ENCODE data around the gene ROBO2.

Gene ROBO2

DNA sequence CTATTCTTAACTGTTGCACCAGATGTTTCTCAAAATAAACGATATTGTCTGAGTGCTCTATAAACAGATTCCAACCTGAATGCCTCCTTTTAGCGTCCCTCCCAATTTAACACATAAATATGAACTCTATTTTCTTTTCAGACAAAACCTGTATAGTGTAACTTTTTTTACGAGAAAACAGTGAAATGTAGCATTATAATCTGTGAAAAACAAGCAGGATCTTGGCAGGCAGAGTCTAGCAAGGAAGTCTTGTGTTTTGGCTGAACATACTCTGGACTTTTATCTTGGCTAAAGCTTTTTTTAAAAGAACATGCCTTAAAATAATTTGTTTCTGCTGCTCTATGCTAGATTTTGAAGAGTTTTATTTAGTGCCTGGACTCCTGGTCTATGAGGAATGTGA is 150.5 kb downstream of the ROBO2 start:
- no peak for DNase-seq (ENCODE audit: low read depth in 3 of 3)

DNA sequence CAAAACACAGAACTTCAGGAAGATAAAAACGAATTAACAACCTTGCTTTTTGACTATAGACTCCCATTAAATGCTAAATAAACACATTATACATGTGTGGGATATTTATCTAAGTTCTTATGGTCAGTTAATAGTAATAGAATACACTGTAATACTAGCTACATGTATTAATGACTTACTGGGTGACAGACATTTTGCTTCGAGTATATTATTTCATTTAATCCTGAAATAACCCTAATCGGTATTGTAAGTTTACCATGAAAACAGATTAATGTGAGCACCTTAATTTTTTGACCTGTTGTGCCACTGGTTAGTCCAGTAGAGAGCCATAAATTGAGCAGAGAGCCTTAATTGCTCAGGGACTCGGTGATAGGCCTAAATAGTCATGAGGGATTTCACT is 151.1 kb downstream of the ROBO2 start:
- DNase-seq (ENCODE audit: low read depth in 3 of 3): no peak

DNA sequence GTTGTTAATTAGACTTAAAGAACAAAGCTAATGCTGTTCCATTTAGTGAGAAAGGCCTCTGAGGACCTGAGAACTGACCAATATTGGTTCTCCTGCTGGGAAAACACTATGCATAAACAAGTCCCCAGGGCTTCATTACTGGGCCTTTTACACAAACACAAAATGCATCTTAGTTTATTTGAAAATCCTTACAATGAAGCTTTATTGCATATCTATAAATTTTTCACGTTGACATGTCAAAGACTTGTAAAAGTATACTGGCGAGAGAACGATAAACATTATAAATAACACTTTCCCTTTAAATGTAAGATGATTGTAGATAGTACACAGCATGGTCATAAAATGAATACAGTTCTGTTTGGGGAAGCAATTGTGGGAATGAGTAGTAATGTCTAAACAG is 151.7 kb downstream of the ROBO2 start:
- no peak for DNase-seq (ENCODE audit: low read depth in 3 of 3)

DNA sequence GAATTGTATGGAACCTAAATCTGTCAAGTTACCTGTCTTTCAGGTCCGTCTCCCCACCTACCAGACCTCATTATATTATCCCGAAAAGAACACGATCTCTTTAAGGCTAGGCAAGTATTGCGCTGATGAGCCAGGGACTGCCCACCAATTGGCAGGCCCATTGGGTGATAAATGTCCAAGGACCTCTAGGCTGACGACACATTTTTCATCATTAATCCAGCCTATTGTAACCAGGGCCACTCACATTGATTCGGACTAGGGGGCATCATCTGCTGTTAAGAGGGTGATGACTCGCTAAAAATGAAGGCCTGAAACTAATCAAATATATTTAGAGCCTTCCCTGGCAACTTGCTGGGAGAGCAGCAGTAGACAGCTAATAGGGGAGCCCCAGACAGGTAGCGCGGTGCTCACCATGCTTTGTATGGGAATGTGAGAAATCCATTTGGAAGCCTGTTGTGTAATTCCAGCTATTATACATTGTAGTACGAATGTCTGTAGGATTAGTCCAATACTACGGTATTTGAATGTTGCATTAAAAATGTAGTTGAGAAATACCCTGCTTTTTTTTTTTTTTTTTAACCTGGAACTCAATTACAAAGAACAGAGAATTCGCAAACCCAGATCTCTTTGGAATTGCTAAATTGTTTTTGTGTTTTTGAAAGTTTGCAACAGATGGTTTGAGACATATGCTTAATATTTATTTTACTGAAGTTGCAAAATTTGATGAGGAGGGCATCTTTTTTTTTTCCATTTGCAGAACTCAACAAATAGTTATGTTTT is 156.1 kb downstream of the ROBO2 start:
- DNase-seq (ENCODE audit: low read depth in 3 of 3): no peak

DNA sequence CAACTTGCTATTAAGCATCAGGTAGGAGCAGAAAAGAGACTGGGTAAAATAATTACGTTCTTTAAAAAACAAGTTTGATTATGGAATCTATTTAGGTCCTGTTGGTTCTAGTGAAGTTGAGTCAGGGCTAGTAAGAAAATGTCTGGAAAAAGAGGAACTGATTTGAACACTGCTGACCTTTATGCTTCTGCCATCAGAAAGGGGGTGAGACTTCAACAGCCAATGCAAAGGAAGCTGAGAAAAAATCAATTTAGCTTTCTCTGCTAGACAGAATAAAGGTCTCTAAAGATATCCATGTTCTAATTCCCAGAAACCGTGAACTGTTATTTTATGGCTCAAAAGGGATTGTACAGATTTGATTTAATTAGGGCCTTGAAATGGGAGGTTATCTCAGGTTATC is 157.5 kb downstream of the ROBO2 start:
- DNase-seq (ENCODE audit: low read depth in 3 of 3): no peak

DNA sequence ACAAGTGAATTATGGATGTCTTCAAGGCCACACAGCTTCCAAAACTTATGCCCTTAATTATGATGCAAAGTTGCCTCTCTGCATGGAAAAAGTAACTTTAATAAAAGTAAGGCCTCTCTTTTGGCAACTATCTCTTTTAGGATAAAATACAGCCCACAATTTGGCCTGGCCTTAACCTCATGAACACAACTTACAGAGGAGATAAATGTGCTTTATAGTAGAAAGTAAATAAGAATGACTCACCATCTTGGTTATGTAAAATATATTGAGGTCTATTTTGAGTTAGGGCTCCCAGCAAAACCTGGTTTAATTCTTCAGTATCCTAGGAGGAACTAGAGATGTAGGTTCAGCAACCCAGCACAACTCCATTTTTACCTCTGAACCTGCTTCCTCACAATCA is 164.0 kb downstream of the ROBO2 start:
- DNase-seq (ENCODE audit: low read depth in 3 of 3): no peak

DNA sequence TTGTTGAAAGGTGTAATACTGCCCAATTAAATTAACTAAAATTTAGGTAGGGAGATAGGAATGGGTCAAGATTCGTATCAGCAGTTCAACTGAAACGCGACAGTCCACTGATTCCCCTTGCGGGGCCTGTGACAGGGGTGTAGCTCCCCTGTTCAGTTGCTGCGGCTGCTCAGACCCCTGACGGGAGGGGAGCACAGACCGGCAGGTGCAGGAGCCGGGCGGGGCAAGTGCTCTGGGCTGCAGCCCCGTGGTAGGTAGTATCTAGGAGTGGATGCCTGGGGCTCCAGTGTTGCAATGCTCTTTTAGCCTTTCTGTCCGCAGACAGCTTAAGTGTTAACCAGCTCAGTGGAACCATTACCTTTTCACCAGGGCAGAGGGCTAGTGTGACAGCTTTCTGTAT is 164.9 kb downstream of the ROBO2 start:
- DNase-seq (ENCODE audit: low read depth in 3 of 3): no peak

DNA sequence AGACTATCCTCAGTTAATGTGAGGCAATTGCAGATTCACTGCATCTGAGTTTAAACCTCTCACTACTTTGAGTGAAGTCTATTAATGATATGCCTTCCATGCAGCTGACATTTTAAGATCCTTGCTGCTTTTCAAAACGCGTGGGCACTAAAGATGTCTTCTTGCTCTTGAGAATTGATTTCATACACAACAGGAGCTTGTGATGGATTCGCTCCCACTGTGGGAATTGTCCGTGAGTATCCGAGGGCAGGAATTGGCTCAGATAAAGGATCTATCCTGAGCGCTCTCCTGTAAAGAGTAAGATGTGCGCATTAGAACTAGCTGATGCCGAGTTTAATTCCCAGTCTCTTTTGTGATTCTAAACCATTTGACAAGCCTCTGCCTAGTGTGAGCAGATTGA is 167.9 kb downstream of the ROBO2 start:
- no peak for DNase-seq (ENCODE audit: low read depth in 3 of 3)

DNA sequence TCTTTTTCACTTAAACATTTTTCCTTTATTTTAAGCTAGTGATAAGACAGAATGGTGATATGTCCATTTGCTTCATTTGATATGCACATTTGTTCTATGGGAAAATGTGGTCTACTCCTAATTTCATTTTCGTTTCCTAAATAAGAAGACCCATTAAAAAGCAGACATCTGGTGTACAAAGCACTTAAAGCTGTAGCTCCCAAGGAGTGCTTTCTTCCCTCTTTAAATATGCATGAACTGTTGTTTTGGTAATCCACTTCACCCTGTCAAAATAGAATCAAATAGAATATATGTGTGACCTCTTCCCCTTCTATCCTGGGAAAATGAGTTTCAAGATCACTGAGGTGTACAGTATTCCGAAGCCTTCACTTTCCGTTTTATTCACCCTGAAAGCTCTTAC is 182.8 kb downstream of the ROBO2 start:
- no peak for DNase-seq (ENCODE audit: low read depth in 3 of 3)

DNA sequence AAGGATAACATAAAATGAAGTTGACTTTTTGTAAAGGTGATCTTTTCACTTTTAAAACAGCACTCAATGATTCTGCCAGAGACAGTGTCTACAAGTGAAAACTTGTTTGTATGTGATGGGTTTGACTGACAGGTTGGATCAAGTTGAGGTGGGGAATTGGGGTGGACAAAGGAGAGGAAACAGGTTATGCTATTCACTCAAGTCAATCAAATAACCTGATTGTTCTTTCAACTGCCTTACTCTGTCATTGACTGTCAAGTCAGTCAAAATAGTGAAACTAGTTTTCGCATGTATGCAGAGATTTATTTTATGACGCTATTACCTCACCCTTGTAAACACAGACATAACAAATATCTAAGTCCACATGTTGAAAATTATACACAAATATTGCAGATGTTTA is 187.7 kb downstream of the ROBO2 start:
- no peak for DNase-seq (ENCODE audit: low read depth in 3 of 3)

DNA sequence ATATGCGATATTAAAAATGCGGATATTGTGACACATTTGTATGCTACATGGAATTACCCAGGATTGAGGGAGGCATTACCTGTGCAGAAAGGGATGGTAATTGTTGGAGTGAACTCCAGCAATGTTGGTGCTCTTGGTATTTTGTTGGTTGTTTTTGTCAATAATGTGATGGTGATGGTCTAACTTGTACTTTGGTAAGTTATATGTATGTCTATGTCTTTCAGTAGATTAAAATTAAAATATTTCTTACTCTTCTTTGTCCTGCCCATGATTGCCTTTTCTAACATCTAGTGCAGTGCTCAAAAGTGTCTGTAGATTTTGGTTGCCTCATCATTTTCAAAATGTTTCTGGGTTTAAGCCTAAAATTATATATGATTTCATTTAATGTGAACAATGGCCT is 192.7 kb downstream of the ROBO2 start:
- no peak for DNase-seq (ENCODE audit: low read depth in 3 of 3)

DNA sequence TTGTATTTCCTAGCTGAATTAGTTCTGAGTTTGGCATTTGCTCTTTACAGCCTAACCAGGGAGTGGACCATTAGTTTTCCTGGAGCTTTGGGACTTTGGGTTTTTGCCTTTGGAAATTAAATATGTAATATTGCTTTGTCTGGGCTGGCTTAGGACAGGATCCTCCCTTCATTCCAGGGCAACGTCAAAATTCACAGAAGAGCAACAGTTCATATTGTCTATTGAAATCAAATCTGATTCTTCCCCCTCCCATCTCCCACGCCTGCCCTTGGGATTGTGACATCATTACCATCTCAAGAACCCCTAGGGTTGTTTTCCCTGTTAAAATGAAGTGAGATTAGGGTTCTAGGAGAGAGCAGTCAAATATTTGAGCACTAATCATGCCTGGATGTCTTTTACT is 194.1 kb downstream of the ROBO2 start:
- no peak for DNase-seq (ENCODE audit: low read depth in 3 of 3)

DNA sequence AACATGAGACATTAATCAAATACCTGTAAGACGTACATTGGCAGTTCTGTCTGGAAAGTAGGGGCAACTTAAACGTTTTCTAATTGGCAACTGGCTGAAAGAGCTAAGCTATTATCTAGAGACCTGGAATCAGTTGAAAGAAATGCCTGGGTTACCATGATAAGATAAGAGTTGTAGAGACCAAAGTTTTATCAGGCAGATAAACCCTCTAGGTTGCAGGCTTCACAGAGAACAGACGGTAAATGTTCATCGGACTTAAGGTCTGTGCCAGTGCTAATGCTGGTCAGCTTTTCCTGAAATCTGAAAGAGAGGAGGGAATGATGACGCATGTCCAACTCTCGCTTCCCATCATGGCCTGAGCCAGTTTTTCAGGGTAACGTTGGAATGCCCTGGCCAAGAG is 196.2 kb downstream of the ROBO2 start:
- no peak for DNase-seq (ENCODE audit: low read depth in 3 of 3)

DNA sequence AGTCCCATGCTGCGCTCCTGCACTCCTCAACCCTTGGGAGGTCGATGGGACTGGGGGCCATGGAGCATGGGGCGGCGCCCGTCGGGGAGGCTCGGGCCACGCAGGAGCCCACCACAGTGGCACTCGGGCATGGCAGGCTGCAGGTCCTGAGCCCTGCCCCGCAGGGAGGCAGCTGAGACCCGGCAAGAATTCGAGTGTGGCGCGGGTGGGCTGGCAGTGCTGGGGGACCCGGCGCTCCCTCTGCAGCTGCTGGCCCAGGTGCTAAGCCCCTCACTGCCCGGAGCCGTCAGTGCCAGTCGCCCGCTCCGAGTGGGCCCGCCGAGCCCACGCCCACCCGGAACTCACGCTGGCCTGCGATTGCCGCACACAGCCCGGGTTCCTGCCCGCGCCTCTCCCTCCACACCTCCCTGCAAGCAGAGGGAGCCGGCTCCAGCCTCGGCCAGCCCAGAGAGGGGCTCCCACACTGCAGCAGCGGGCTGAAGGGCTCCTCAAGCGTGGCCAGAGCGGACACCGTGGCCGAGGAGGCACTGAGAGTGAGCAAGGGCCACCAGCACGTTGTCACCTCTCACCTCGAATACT is 200.3 kb downstream of the ROBO2 start:
- no peak for DNase-seq (ENCODE audit: low read depth in 3 of 3)

DNA sequence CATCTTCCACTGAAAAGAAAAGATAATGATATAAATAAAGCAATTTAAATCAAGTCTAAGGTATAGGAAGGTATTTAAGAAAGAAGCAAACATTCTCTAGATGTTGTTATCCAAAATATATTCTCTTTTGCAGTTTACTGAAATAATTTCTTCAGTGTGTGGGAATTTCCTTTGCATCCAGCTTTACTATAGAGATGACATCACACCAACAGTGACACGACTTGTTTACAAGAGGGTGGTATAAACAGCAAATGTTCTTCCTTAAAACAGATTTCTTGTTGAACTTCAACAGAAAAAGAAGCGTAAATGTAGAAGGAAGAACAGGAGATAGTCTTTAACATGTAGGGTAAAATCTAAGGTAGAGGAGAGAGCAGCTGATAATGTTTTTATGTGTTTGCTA is 202.5 kb downstream of the ROBO2 start:
- no peak for DNase-seq (ENCODE audit: low read depth in 3 of 3)

DNA sequence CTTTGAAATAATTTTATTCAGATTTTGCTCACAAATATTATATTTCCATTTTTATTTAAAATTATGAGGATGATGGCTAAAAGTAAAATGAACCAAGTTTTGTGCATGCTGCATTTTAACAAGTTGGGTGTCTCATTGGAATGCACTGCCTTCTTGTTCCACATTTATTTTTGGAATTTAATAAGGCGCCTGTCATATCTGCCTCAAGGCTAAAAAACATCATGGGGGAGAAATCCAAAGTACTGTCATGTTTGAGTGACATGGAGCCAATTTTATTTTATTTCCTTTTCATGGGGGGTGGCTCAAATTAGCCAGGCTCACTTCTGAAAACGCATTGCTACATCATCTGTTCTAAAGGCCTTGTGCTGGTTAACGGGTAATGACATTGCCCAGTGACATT is 205.1 kb downstream of the ROBO2 start:
- DNase-seq (ENCODE audit: low read depth in 3 of 3): no peak

DNA sequence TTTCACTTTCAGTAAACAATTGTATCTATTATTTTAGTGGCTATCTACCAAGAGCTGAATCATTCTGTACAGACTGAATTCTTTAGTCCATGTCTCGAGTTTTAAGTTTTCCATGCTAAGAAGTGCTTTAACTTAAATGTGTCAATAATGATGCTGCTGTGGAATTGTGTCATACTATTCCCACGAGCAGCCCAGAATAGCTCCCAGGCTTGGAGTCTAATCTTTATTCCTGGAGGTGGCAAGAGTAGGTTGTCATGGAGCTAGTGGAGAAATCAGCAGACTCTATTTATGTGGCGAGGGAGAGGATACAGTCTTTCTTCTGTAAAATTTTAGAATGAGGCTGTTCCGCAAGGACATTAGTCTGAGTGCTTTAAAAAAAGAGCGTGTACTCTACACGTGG is 207.2 kb downstream of the ROBO2 start:
- no peak for DNase-seq (ENCODE audit: low read depth in 3 of 3)

DNA sequence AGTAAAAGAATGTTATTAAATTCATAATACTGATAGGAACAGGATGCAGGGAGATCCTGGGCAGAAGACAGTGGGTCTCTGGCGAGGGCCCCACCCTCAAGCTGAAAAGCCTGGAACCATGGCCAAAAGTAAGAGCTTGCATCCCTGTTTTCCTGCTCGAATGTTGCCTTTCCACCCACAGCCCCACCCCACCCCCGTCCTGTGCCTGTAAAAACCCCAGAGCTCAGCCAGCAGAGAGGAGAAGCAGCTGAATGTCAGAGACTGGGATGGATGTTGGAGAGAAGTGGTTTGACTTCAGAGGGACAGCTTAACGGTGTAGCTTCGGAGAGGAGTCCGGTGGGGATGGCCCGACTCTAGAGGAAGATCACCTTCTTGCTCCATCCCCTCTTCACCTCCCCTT is 207.9 kb downstream of the ROBO2 start:
- no peak for DNase-seq (ENCODE audit: low read depth in 3 of 3)

DNA sequence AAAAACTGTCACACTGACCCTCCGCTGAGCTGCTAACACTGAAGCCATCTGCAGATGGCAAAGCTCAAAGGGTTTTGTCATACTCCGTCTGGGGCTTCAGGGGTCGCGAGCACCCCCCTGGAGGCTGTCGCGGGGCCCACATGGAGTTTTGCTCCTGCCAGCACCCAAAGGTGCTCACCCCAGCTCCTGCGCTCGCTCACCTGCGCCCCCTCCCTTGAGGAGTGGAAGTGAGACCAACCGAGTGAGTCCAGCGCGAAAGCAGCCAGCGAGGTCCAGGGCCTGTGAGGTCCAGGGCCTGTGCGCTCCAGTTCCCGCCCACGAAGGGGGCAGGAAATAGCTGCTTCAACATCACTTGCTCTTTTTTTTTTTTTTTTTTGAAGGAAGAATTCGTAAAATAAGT is 208.5 kb downstream of the ROBO2 start:
- no peak for DNase-seq (ENCODE audit: low read depth in 3 of 3)

DNA sequence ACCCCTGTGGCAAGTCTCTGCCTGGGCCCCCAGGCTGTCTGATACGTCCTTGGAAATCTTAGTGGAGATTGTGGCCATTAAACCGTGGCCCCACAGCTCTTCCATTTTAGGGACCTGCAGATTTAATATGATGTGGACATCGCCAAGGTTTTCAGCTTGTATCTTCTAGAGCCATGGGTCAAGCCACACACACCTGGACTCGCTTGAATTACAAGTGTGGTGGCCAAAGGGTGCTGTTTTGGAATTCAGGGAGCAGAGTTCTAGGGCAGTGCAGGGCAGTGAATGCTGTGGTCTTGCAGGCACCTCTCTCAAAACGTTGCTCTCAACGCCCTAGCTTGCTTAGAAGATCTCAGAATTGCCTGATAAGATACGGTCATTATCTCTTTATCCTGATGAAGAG is 211.2 kb downstream of the ROBO2 start:
- no peak for DNase-seq (ENCODE audit: low read depth in 3 of 3)

DNA sequence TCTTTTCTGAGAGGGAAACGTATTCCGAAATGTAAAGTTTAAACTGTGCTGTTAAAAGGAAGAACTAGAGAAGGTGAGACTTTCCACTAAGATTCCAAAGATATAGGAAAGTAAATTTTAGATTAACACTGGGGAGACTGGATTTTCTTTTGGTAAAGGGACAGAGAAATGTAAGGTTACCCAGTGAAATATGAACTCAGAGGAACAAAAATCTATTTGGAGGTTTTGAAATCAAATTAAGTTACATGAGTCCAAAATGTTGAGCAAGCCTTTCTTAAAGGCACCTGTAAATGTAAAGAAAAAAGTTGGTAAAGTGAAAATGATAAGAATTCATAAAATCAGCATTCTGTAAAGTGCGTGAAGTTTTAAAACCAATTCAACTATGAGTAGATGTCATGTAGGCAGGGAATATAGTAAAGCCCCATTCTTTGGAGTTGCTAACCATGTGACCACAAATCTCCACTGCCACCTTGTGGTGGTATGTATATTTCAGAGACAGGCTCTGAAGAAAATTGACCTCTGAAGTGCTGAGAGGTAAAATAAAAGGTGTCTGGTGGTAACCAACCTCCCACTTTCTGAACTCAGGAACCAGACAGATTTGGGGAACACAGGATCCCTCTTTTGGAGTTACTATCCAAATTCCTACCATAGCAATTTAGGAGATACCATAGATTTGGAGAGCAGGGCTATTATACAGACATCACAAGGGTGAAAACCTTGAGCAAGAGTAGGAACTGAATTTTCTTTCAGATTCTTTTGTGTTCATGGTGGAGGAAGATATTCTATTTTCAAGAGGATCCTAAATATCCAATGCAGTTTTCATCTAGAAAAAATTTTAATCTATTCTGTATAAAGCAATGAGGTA is 215.3 kb downstream of the ROBO2 start:
- DNase-seq (ENCODE audit: low read depth in 3 of 3): no peak

DNA sequence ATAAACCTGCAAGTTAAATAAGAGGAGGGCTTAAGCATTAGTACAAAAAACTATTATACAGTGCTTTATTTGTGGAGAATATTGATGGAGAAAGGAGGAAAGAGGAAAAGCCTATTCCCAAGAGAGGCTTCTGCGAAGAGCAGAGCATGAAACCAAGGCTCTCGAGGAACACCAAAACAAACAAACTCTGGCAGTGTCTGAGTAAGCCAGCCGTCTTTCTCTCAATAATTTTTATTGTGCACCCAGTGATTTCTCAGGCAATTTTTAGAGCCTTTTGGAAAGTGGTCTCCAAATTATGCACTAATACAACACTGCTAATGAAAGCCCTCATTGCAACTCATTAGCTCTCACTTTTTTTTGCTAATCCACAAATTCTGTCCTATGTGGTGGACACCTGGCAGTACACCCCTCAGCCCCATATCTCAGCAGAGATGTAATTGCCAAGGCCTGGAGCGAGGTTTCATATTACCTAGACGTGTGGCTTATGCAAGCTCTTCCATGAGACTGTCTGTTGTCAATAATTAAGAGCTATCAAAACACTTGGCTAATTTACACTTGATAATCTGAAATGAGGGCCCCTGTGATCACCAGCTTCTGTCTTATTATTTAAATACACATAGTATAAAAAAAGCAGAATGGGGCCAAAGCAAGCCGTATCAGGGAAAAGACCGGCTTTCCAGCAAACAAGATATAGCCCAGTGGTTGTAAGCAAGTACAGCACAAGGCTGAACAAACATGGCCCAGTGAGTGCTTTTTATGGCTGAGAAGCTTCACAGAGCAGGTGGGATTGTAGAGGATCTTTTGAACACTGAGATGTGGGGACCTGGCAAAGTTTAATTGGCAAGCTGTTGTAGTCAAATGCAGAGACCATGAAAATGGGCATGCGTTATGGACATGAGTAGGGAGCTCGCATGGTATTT is 216.9 kb downstream of the ROBO2 start:
- DNase-seq (ENCODE audit: low read depth in 3 of 3): no peak

Data from stimulated activated CD4-positive, alpha-beta T cell treated with anti-CD3 and anti-CD28 coated beads, TNF-alpha, amount 100 ng/mL, for 24 hours (primary cell).